GM12874 (cell line): ENCODE measurements around the gene MAN2A1.

Source experiments
- CTCF ChIP-seq: IDR thresholded peaks from 2 replicates; pipeline ENCODE4 v1.5.1; 2011; ENCODE audit warnings: low read depth, mild to moderate bottlenecking, control low read depth, low read length, moderate library complexity; ENCODE audit not compliant: insufficient read depth

Gene MAN2A1

GRCh38 chr5:109826426-109826825 is 136.7 kb downstream of the MAN2A1 start:
- no peak for TF ChIP-seq CTCF

GRCh38 chr5:109829331-109829730 is 139.6 kb downstream of the MAN2A1 start:
- TF ChIP-seq CTCF, result no peak

GRCh38 chr5:109830955-109831502 is 141.3 kb downstream of the MAN2A1 start:
- no peak for TF ChIP-seq CTCF

GRCh38 chr5:109833946-109834345 is 144.2 kb downstream of the MAN2A1 start:
- no peak for TF ChIP-seq CTCF

GRCh38 chr5:109836280-109836679 is 146.6 kb downstream of the MAN2A1 start:
- no peak for TF ChIP-seq CTCF

- no peak for TF ChIP-seq CTCF
Observed at GRCh38 chr5:109837231-109837861, 147.6 kb downstream of the MAN2A1 start.

- no peak for TF ChIP-seq CTCF
Observed at GRCh38 chr5:109838157-109838556, 148.4 kb downstream of the MAN2A1 start.
